ENCODE measurements around the gene NTRK2.

DNA sequence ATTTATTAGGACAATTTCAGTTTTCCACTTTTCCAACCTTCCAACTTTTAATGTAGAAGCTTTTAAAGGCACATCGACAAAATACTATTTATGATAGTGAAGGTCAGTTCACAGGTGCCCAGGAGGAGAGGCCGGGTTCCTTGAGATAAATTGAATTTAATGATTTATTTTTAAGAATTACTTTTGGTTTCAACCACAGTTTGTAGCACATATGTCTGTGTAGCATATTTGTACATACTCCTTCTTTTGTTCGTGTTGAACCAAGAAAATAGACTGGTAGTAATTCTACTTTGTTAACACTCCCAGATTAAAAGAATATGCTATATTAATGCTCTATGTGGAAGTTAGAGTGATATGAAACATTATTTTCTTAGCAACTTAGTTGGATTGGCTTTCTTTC is 46.7 kb downstream of the NTRK2 start:
- no peak for TF ChIP-seq CTCF (conservative IDR thresholded peaks at IDR 0.05; ENCODE audit: low read depth, low read length)
- TF ChIP-seq EZH2 (IDR thresholded peaks at IDR 0.05; ENCODE audit: borderline replicate concordance, low read depth, low read length, poor library complexity, severe bottlenecking): no peak

All from A673 (cell line).